ENCODE measurements around the gene GRIA3. TPM values are rescaled to one million over a fixed set of nuclear protein-coding genes. Genes with fewer than 3 reads are reported as not detected.
"Not testable (repeated sequence)": the region's sequence is repeated elsewhere in the genome, so short reads cannot be mapped to it uniquely, and the experiment has no call there.

The GRIA3 gene
- total RNA-seq, 1 experiment from 2014 or later, result not detected

DNA sequence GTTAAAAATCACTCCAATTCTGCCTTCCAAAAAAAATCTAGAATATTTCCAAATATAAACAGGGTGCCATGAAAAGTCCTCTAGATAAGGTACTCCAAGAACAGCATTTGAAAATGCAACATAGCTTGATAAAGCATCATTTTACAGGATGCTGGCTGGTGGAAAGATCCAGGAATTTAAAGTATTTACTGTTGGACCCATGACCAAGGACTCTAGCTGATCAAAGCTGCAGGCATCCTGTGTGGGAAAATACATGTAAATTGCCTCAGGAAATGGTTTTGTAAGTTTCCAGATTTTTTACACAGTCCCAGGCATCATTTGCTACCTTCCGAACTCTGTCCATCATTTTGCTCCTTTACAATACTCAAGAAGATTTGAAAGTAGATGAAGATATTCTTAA is 164.4 kb downstream of the GRIA3 start:
- no peak for DNase-seq (ENCODE audit: low read depth)

DNA sequence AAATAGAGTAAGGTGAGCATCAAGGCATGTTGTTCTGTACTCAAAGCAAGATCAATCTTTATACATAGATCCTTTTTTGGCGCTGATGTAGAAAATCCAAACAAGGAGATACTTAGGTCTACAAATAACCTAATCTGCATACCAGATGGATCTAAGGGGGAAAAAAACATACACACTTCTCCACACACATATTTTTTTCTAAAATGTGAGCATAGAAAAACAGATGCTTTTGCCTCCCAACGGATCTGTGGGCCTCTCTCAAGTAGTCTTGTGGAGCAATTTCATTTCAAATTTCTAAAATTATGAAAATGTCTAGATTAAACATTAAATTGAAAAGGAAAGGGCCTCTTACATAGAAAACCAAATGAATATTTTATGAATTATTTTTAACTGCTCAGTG is 166.1 kb downstream of the GRIA3 start:
- DNase-seq (ENCODE audit: low read depth), result no peak

DNA sequence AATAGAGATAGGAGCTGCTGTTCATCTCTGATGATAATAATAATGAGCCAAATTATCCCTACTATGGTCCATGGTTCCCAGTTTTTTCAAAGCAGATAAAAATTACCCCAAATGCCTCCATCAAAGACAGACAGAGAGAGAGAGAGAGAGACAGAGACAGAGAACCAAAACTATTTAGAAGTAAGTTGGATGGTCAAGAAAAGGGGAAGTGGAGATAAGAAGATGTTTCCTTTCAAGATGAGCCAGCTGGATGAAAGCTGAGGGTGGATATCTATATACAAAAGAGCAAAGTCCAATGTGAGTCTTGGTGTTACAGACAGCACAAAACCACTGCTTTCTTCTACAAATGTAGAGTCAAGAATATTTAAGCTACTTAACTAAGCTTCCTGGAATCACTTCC is 173.9 kb downstream of the GRIA3 start:
- no peak for DNase-seq (ENCODE audit: low read depth)

DNA sequence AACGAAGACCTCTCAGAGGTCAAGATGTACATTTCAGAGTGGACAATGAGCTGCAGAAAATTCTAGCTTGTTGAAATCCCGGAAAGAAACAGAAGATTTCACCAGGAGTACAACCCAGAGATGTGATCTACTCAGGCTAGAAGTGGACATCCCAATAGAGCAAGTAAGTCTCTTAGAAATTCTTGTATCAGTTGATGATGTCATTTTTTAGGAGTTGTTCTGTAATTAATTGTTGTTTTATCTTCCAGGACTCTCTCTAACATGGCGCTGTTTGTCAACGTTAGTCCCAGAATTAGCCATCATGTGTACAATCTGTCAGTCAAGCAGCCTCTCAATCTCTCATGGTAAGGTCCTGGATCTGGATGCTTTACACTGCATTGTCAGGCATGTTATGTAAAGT is 174.4 kb downstream of the GRIA3 start:
- no peak for DNase-seq (ENCODE audit: low read depth)

DNA sequence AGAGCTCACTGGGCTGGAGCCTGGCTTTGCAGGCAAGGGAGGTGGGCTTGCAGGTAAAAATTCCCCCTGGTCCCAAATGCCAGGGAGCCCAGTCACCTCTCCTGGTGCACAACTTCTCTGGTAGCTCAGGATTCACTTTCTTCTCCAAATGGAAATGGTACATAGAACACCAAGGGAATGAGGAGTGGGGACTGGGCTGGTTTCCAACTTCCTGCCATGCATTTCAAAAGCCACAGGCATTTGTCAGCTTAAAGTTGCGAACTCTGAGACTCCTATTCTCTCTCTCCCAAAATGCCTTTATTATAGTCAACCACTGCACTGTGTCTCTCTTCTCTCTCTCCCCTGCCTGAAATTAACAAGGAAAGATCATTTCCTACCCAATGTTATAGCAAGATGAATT is 177.3 kb downstream of the GRIA3 start:
- no peak for DNase-seq (ENCODE audit: low read depth)

DNA sequence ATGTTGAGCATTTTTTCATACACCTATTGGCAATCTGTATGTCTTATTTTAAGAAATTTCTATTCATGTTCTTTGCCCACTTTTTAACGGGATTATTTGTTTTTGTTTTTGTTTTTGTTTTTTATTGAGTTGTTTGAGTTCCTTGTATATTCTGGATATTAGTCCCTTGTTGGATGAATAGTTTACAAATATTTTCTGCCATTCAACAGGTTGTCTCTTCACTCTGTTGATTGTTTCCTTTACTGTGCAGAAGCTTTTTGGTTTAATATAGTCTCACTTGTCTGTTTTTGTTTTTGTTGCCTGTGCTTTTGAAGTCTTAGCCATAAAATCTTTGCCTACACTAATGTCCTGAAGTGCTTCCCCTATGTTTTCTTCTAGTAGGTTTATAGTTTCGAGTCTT is 202.1 kb downstream of the GRIA3 start:
- DNase-seq (ENCODE audit: low read depth), result not testable (repeated sequence)

DNA sequence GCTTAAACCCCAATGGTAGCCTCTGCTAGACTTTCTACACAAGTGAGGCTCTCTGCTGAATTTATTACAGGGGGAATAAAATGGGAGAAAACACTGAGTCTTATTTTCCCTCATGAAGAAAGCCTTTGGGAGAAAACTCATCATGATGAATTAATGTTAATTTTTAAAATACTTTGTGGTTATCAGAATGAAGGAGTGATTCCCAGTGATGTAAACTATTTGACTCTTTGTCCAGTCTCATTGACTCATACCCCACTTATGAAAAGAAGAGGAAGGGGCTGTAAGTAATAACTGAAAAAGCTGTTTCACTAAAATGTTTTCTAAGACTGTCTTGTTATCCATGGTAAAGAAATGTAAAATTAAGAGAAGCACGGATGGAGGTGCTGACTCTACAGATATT is 208.8 kb downstream of the GRIA3 start:
- DNase-seq (ENCODE audit: low read depth), result no peak

DNA sequence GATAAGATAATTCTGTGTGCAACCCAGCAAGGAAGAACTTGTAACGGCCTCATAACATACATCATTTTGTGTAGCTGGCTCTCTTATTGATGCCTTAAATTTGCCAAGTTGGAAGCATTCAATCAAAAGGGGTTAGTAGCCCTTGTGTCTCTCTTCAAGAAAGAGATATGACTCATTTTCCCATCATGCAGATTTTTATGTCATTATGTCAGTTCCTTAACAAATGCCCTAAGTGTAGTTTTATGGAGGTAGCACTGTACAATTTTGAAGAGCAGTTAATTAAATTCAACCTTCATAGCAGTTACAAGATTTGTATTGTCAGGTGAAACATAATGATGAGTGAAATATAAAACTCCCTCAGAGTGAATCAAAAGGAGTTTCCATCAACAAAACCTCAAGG is 215.6 kb downstream of the GRIA3 start:
- no peak for DNase-seq (ENCODE audit: low read depth)

DNA sequence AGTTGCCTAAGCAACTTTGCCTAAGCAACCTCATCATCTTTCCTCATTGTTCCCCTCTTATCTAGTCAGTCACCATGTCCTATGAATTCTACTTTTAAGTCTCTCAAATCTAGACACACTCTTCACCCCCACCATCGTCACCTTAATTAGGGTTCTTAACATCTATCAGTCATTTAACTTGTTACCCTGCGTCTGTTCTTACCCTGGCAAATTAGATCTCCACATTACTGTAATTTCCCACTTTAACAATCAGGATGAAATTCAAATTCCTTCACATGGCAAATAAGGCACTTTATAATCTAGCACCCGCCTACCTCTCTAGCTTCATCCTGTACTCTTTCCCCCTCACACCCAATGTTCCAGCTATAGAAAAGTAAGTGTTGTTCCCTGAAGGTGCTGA is 221.2 kb downstream of the GRIA3 start:
- no peak for DNase-seq (ENCODE audit: low read depth)

DNA sequence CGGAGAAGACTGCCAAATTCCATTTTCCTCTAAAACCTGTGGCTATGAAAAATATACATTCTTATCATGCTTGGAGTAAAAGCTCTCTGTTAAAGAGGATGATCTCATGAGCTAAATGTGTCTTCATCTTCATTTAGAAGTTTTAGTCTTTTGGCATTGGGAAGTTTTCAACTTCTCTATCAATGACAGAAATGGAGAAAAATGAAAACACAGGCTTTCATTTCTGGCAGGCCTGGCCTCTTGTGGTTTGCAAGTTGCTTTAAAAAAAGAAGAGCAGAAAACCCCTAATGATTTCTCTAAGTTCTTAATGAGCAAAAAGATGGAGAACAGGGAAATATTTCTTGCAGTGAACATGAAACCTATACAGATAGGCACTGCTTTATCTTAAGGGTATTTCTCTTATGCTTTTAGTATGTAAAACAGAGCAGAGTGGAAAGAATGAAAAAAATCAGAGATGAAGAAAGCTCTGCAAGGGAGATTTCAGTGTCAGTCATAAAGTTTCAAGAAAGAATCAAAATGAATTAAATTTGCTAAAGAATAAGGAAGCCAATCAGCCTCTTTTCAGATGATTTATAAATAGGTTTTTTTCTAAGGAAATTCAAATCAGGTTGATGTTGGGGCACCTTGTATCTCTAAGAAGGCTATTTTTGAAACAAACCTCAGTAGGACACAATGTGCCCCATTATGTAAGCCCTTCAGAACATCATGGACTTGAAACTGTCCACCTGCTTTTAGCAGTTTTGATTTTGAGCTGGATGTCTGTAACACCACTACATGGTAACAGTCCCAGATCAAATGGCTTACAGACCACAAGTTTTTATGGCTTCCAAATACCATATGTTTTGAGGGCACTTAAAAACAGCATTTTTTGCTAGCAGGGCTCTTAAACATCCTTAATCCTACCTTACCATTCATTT is 225.0 kb downstream of the GRIA3 start:
- DNase-seq (ENCODE audit: low read depth), result no peak

DNA sequence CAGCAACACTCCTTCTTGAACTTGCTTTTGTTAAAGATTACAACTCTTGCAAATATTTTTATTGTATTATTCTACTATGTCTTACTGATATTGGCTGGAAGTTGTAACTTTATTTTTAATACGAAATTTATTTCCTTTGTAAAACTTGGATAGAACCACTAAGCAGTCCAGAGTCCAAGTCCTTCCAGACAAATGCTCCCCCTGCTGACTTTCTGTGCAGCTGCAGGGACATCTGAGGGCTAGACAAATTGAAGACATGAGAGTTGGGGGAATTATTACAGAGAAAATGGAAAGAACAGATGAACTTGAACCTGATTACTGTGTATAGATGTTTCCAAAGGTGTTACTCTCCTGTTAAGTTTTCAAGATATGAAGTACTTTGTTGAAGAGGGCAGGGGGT is 238.8 kb downstream of the GRIA3 start:
- peak; percentile 35 for DNase-seq (ENCODE audit: low read depth)

DNA sequence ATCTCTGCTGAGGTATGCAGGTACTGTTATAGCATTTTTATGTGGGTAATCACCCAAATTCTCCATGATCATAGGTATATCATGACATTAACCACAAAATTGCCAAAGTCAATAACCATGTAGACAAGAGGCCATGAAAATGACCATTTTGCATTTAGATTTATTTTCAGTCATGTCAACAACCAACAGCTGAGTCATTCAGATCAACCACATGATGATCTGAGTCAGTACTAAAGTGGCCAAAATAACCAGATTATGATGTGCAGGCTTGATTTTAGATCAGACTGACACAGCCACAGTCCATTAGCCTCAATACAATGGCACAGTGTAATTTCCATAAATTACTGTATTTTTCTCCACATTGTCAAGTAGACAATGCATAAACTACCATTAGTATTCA is 240.5 kb downstream of the GRIA3 start:
- DNase-seq (ENCODE audit: low read depth), result peak; percentile 66

DNA sequence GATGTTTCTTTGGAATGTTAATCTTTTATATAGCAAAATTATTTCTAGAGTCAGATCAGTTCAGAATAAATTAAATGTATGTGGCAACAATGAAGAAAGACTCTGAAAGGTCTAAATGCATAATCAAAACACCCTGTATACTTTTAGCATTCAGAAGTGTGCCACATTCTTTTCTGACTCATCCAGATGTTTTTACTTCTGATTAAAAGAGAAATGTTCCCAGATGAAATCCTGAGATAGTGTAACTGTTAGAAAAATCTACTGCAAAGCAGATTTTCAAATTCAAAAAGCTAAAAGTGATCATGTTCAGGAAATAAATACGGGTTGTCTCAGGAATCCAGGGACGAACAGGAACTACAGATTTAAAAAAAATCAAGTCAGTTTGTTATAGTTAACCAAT is 241.4 kb downstream of the GRIA3 start:
- DNase-seq (ENCODE audit: low read depth), result no peak

DNA sequence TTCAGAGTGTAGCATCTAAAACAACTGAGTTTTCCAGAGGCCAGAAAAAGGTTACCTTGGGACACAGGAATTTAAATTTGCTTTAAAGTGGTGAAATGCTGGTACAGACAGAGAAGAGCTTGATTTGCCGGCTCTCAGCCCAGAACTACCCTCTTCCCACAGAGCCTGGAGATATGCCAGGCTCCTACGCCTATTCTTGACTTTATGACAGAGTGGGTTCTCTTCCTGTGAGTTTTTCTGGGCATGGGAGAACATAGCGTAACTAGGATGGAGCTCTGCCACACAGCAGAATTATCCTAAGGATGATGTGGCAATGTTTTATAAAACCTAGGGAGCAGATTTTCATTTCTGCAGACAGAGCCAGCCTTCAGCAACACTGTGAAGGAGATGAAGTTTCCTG is 241.8 kb downstream of the GRIA3 start:
- peak; percentile 31 for DNase-seq (ENCODE audit: low read depth)

DNA sequence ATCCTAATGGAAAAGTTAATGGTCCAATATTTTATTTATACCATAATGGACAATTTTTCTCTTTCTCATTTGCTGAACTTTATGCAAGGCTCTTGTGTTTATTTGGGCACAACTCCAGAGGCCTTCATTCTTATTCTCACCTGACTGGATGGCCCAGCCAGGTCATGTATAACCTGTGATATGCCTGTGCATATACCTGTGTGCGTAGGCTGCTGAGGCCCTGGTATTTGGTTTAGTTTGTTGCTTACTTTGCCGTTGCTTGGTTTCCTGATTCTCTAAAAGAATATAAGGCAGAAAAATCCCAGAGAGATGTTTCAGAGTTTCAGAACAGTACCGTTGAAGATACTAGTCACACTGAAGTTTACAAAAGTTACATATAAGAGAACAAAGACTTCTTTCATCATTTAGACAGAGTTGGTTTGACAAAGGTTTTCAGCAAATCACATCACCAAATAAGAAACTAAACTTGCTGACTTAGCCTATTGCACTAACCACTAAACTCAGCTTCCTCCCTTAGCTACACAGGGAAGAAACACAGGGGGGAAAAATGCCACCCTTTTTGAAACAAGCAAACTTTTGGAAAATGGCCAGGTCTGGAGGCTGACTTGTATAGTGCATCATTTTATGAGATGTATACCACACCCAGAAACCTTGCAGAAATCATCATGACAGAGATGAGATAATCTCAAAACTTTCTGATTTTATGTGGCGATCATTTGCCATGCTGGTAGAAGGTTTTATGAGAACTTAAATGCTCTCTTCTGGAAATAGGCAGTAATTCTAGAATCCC is 248.5 kb downstream of the GRIA3 start:
- DNase-seq (ENCODE audit: low read depth), result no peak

DNA sequence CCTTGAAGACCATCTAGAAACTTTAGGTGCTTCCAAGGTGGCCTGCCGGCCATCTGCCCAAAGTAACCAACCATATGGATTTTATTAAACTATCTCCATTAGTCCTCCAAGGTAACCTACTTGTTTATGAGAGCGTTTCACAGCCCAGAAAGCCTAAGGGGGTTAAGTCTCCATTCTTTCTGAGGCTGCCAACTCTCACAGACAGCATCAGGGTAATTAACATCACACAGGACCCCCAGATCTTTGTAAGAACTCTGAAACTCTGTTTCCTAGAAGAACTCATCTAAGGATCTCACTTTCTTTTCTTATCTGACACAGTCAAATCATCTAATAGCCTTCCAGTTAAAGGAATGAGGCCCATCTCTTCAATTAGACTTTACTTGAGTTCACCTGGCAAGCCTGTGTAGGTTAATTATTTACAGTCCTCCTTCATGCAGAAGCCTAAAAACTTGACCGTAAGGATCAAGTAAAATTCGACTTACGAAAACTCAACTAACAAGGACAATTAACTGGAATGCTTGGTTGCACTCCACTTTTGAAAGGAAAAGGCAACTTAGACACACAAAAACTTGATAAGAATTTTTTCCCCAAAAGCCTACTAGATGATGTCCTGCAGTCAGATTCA is 252.5 kb downstream of the GRIA3 start:
- DNase-seq (ENCODE audit: low read depth), result no peak

DNA sequence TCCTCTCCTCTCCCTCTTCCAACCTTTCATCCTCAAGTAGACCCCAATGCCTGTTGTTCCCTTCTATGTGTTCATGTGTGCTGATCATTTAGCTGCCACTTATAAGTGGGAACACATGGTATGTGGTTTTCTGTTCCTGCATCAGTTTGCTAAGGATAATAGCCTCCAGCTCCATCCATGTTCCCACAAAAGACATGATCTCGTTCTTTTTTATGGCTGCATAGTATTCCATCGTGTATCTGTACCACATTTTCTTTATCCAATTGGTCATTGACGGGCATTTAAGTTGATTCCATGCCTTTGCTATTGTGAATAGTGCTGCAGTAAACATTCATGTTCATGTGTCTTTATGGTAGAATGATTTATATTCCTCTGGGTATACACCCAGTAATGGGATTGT is 255.8 kb downstream of the GRIA3 start:
- DNase-seq (ENCODE audit: low read depth), result not testable (repeated sequence)

DNA sequence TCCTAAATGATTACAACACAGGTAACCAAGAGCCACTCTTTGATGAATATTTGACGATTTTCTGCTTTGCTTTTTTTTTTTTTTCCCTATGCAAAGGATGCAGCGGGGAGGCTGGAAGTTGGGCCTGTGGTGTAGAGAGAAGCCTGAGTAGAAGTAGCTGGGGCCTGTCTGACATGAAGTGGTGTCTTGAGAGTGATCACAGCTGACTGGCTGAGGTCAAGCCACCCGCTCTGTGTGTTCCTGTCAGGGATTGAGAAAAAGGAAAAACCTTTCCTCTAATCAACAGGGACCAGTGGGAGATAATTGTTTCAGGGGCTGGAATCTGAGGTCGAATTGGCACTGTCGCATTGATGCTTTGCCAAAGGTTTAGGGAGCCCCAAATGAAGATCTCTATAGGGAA is 258.7 kb downstream of the GRIA3 start:
- no peak for DNase-seq (ENCODE audit: low read depth)

DNA sequence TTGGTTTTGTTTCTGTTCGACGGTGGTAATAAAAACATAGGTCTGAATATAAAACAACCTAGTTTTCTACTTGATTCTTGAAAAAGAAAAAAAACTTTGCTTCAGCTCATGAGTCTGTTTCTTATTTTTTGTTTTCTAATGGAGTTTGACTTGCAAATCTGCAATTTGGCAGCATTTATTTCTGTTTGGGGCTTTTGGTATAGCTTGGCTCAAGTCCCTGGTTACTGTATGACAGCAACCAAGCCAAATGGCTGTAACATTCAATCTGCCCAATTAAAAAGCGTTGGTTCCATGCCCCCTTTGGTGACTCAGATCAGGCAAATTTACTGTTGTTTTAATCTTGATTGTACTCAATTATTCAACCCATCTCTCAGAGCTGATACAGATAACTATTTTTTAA is 263.4 kb downstream of the GRIA3 start:
- DNase-seq (ENCODE audit: low read depth), result no peak

DNA sequence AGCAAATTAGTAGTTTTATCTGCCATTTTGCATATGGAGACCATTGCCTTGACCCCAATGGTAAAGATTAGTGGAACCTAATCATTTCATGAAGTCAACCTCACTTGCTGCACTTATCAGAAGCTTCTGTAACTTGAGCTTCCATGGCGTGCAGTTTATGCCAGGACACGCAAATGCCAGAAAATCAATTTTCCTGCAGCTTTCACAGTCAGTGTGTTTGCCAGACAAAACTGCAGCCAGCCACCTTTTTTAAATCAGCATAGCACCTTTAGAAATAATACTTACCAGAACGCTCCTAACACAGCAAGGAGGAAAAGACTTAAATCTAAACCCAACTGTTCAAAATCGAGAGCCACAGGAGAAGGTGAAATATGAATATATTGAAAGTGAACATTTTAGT is 265.3 kb downstream of the GRIA3 start:
- DNase-seq (ENCODE audit: low read depth), result no peak

DNA sequence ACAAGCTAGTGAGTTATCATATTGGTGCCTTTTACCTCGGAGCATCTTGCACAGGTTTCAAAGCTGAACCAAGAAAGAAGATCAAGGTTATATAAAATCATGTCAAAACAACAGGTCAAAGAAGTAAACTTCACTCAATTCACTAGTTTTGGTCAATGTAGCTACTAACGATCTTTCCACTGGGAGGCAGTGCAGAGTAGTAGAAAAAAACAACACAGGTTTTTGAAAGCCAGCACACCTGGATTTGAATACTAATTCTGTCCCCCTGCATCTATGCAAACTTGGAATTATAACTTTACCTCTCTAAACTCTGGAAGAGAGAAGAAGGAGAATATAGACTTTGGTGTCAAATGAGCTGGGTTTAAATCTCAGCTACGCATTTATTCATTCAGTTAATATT is 266.1 kb downstream of the GRIA3 start:
- no peak for DNase-seq (ENCODE audit: low read depth)

DNA sequence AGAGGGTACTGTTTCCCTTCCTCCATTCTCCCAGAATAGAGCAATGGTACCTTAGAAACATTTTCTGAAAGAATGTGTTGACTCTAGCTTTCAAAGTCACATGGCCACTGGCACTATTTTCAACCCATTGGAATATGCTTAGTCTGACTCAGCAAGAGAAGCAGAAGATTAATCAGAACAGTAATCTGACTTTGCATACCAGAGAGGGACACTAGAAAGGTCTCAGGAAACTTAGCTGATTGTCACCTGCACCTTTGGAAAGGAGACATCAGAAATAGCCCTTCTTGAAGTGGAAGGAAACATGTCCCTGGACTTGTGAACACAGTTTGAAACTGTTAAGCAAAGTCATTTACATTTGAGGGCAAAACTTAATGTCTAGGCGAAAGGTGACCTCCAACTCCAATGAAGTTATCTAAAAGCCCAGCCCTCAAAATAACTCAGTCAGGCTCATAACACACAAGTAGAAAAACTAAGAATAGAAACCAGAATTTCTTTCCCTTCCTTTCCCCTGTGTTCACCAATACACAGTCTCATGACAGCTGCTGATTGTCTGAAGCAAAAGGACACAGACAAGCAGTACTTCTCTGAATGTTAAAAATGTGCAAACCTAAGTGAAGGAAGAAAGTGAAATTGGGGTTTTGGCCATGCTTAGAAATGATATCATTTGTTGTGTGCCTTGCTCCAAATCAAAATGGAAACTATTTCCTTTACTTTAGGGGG is 270.8 kb downstream of the GRIA3 start:
- DNase-seq (ENCODE audit: low read depth), result no peak
